Tibial nerve (tissue), 4 donors: ENCODE measurements around the gene ZER1. TPM values are rescaled to one million over a fixed set of nuclear protein-coding genes. Genes with fewer than 3 reads are reported as not detected.
A peak's percentile ranks its signal among the peaks of the same experiment; 100 is the strongest.
"Not testable (repeated sequence)": the region's sequence is repeated elsewhere in the genome, so short reads cannot be mapped to it uniquely, and the experiment has no call there.

Experiments
- DNase-seq, 2 donors: peaks; one replicate each; pipeline ENCODE4 v3.0.0-alpha.2; 2019; ENCODE audit warnings: low spot score in 2 of 2
- H3K27ac ChIP-seq, 4 donors: fragments of 200-600 bp; sonication (generic) in 3 of 4; one replicate each; pipeline ENCODE4 v1.5.1; 2017 to 2019; ENCODE audit warnings: mild to moderate bottlenecking in 1 of 4
- H3K27me3 ChIP-seq, 2 donors: fragments of 200-600 bp; sonication (generic) in 1 of 2; one replicate each; pipeline versions ENCODE4 v1.5.1 to v1.6.0; 2017 to 2019
- H3K36me3 ChIP-seq, 3 donors: fragments of 200-600 bp; sonication (generic); one replicate each; pipeline ENCODE4 v1.5.1; 2018 to 2019
- H3K4me1 ChIP-seq, 4 donors: fragments of 200-600 bp; sonication (generic) in 3 of 4; one replicate each; pipeline ENCODE4 v1.5.1; 2017 to 2019
- H3K4me3 ChIP-seq, 4 donors: fragments of 200-600 bp; sonication (generic) in 3 of 4; one replicate each; pipeline ENCODE4 v1.5.1; 2017 to 2019; ENCODE audit warnings: mild to moderate bottlenecking in 1 of 4, moderate library complexity in 1 of 4
- H3K9me3 ChIP-seq, 4 donors: fragments of 200-600 bp; sonication (generic) in 3 of 4; one replicate each; pipeline ENCODE4 v1.5.1; 2017 to 2019
- CTCF ChIP-seq, 5 experiments: fragments of 200-600 bp in 3 of 5; fragments of 450-650 bp in 2 of 5; sonication (generic) in 3 of 5; IDR thresholded peaks; one replicate each; pipeline ENCODE4 v1.5.1; 2016 to 2019; ENCODE audit warnings: antibody characterized with exemption in 5 of 5, mild to moderate bottlenecking in 3 of 5, moderate library complexity in 2 of 5
- EP300 ChIP-seq, 2 donors: sonication (generic); formaldehyde crosslinking; IDR thresholded peaks; one replicate each; pipeline ENCODE4 v1.6.1; 2017; ENCODE audit warnings: antibody characterized with exemption in 2 of 2, mild to moderate bottlenecking in 1 of 2
- POLR2A ChIP-seq, 2 donors: fragments of 450-650 bp; IDR thresholded peaks; one replicate each; pipeline ENCODE4 v1.6.1; 2017; ENCODE audit warnings: antibody characterized with exemption in 2 of 2, mild to moderate bottlenecking in 2 of 2, moderate library complexity in 2 of 2
- WGBS, 2 donors: methylation state at CpG; one replicate each; pipeline ENCODE4 v1.1.5; 2018; 5-methylcytosine and 5-hydroxymethylcytosine counted together
- total RNA-seq, 4 donors: library from RNA; depleted of rRNA; stranded (reverse); fragments of >200 nt; gene quantifications; one replicate each; pipeline ENCODE4 v1.1.0, GENCODE V29; 2016

The ZER1 gene
- total RNA-seq, 4 donors from 2014 or later = 45.8 to 68.6 (median 61.3) TPM

GRCh38 chr9:128702445-128702948 lies 69.2 kb downstream of the ZER1 start, which contains the start of gene PKN3:
Gene PKN3 (plus strand): TSS chr9:128702503. CDS start chr9:128702916, 413 bp downstream.
- Histone ChIP-seq H3K36me3 (peaks cover 0 to 11% (median 0%) of the 10 kb centered on the region in 3 donors), H3K27ac (peak within 1 kb of the TSS; percentile 55 to 86 (median 83)), H3K4me1 (peaks cover 0 to 16% (median 4%) of the 10 kb centered on the region in 4 donors), H3K9me3 (no peaks in the 10 kb centered on the region), H3K4me3 (peak within 1 kb of the TSS; percentile 63 to 90 (median 74)), H3K27me3 (no peaks in the 10 kb centered on the region)
- TF ChIP-seq EP300 (IDR thresholded peaks at IDR 0.05) (peak in 1 of 2 donors; percentile 31), POLR2A (IDR thresholded peaks at IDR 0.05) (no peak), CTCF (IDR thresholded peaks at IDR 0.05) (peak; percentile 89 to 94 (median 91))
- DNase-seq = peak; percentile 69 to 80
- WGBS, 2 donors = 0% methylated on average over 21 to 35 of the region's 65 CpGs

- no peak for TF ChIP-seq POLR2A (IDR thresholded peaks at IDR 0.05)
- no peak for TF ChIP-seq EP300 (IDR thresholded peaks at IDR 0.05)
- no peak for TF ChIP-seq CTCF (IDR thresholded peaks at IDR 0.05)
- WGBS, 2 donors = 71 to 78% methylated on average over 10 of the region's 10 CpGs
- no peaks in the 10 kb centered on the region for H3K27me3 ChIP-seq
Measured at GRCh38 chr9:128701227-128701854, 70.4 kb downstream of the ZER1 start.

GRCh38 chr9:128699096-128699795 lies 72.5 kb downstream of the ZER1 start:
- peaks cover 0 to 16% (median 4%) of the 10 kb centered on the region in 4 donors for H3K4me1 ChIP-seq
- not testable (repeated sequence) for DNase-seq, H3K27ac ChIP-seq, H3K4me3 ChIP-seq, H3K9me3 ChIP-seq, H3K27me3 ChIP-seq
- WGBS, 2 donors = 94 to 95% methylated on average over 30 of the region's 30 CpGs
- peaks cover 0 to 24% (median 0%) of the 10 kb centered on the region in 3 donors for H3K36me3 ChIP-seq

More at GRCh38 chr9:128701227-128701854, 70.4 kb downstream of the ZER1 start:
- Histone ChIP-seq H3K36me3 (peaks cover 0 to 7% (median 0%) of the 10 kb centered on the region in 3 donors), H3K9me3 (no peaks in the 10 kb centered on the region), H3K4me3 (no peak overlapping the region), H3K27ac (no peak overlapping the region), H3K4me1 (peaks cover 0 to 16% (median 4%) of the 10 kb centered on the region in 4 donors)
- no peak for DNase-seq

- no peak for DNase-seq
- Histone ChIP-seq H3K4me3 (no peak overlapping the region), H3K4me1 (peaks cover 0 to 8% (median 0%) of the 10 kb centered on the region in 4 donors), H3K27me3 (no peaks in the 10 kb centered on the region), H3K27ac (no peak overlapping the region), H3K36me3 (peaks cover 0 to 45% (median 12%) of the 10 kb centered on the region in 3 donors), H3K9me3 (no peaks in the 10 kb centered on the region)
- TF ChIP-seq POLR2A (IDR thresholded peaks at IDR 0.05) (no peak), EP300 (IDR thresholded peaks at IDR 0.05) (no peak), CTCF (IDR thresholded peaks at IDR 0.05) (no peak)
- 65 to 67% methylated on average over 8 of the region's 8 CpGs for WGBS, 2 donors
Measured at GRCh38 chr9:128696923-128697707, 74.6 kb downstream of the ZER1 start.

- H3K27ac ChIP-seq = no peak overlapping the region
- H3K27me3 ChIP-seq = no peaks in the 10 kb centered on the region
- H3K36me3 ChIP-seq = peaks cover 0 to 49% (median 17%) of the 10 kb centered on the region in 3 donors
- no peak for DNase-seq
- TF ChIP-seq EP300 (IDR thresholded peaks at IDR 0.05) = no peak
- no peak for TF ChIP-seq POLR2A (IDR thresholded peaks at IDR 0.05)
- no peak for TF ChIP-seq CTCF (IDR thresholded peaks at IDR 0.05)
- H3K4me3 ChIP-seq = no peak overlapping the region
- H3K9me3 ChIP-seq = no peaks in the 10 kb centered on the region
- peaks cover 0 to 25% (median 12%) of the 10 kb centered on the region in 4 donors for H3K4me1 ChIP-seq
- 76 to 81% methylated on average over 6 of the region's 6 CpGs for WGBS, 2 donors
Measured at GRCh38 chr9:128694344-128694743, 77.4 kb downstream of the ZER1 start.

GRCh38 chr9:128693738-128694137 lies 78.0 kb downstream of the ZER1 start:
- not testable (repeated sequence) for H3K9me3 ChIP-seq, H3K27ac ChIP-seq, H3K27me3 ChIP-seq, H3K4me3 ChIP-seq, DNase-seq
- H3K36me3 ChIP-seq = peaks cover 0 to 49% (median 17%) of the 10 kb centered on the region in 3 donors
- H3K4me1 ChIP-seq = peaks cover 0 to 25% (median 12%) of the 10 kb centered on the region in 4 donors
- WGBS, 2 donors = 79 to 81% methylated on average over 3 of the region's 3 CpGs
